Suppressor macrophage treated with lipopolysaccharide for 4 hours (primary cell): Measurements from ENCODE around the gene ARL9.

Experiments
- DNase-seq: peaks from one replicate; pipeline ENCODE4 v3.0.0-alpha.2; 2020

ARL9 gene, protein sequence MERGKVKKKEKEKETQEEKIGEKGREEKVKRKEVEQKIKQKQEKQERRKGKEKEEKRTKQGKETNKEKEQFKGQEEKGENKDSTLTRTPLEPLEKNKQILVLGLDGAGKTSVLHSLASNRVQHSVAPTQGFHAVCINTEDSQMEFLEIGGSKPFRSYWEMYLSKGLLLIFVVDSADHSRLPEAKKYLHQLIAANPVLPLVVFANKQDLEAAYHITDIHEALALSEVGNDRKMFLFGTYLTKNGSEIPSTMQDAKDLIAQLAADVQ

DNA sequence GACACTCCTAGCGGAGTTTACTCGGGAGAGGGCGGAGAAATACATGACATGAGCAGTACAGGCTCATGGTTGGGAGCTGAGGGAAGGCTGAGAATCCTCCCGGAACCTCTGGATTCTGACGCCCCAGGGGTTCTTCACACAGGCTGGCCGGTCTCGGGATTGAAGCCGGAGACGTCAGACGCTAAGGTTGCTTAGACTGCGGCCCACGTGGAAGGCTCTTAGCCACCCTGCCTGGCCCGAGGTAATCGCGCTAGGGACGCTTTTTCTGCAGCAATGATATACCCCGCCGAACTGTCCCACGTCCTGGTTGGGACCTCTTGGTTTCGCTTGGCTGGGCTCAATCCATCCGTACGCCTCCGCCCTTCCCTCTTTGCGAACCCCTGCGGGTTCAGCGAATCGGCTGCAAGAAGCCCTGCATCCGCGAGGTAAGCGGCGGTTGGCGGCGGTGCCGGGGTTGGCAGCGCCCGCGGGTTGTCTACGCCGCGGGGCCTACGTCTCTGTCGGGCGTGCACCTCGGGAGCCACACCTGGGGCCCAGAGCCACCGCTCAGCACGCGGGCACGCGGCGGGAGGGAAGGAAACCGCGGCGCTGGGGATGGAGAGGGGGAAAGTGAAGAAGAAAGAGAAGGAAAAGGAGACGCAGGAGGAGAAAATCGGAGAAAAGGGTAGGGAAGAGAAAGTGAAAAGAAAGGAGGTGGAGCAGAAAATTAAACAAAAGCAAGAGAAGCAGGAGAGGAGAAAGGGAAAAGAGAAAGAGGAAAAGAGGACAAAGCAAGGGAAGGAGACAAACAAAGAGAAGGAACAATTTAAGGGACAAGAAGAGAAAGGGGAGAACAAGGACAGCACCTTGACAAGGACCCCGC, at the start of gene ARL9:
ARL9 (plus strand) TSS at position 523 of the 862 bp plus-strand sequence; CDS start at position 595, 72 bp downstream.
- peak; percentile 50 for DNase-seq

DNA sequence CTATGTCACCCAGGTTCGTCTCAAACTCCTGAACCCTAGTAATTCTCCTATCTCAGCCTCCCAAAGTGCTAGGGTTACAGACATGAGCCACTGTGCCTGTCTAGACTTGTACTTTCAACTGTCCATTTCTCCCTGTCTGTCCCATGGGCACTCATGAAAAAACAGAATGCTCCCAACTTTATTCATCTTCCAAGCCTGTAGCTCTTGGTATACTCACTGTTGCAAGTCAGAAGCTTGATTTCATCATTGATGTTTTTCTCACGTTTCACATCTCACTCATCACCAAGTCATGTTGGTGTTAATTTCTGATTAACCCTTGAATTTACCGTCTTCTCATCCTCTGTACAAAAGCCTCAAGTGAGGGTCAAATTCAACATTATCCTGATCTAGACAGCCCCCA, 45.5 kb upstream of the ARL9 start:
- no peak for DNase-seq

DNA sequence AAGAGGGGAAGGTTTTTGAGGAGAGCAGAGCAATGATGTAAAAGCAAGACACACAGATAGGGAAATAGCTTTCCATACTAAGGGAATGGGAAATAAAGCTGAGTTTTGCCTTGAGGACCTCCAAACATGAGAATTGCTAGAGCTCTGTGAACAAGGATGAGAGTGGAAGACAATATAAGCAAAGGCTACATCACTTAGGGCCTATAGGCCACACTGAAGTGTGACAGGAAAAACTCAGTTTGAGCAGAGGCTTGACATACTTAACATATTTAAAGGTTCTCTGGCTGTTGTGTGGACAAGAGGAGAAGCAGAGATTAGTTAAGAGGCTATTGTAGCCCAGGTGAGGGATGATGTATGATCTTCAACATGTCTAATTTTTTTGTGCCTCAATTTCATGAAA, 43.4 kb upstream of the ARL9 start:
- DNase-seq, result no peak

DNA sequence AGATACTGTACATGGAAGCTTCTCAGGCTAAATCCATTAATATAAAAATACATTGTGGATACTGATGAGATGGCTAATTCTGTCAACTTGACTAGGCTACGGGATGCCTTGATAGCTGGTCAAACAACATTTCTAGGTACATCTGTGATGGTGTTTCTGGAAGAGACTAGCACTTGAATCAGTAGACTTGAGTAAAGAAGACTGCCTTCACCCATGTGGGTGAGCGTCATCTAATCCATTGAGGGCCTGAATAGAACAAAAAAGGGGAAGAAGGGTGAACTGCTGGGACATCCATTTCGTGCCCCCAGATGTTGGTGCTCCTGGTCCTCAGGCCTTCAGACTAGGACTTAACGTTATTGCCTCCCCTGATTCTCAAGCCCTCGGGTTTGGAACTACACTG, 41.9 kb upstream of the ARL9 start:
- no peak for DNase-seq

DNA sequence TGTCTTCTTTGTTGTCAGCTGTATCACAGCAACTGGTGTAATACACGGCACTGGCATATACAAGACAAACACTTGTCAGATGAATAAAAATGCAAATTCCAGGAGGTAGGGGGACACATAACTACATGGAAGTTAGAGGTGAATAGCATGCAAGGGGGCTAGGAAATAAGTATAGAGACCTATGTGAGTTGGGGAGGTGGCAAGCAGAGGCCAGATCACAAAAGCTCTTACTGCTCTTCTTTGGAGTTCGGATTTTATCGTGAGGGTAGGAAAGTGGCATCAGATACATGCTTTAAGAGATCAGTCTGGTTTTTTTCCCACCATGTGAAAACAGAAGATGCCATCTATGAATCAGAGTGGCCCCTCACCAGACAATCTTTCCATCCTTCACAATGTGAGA, 41.0 kb upstream of the ARL9 start:
- no peak for DNase-seq

DNA sequence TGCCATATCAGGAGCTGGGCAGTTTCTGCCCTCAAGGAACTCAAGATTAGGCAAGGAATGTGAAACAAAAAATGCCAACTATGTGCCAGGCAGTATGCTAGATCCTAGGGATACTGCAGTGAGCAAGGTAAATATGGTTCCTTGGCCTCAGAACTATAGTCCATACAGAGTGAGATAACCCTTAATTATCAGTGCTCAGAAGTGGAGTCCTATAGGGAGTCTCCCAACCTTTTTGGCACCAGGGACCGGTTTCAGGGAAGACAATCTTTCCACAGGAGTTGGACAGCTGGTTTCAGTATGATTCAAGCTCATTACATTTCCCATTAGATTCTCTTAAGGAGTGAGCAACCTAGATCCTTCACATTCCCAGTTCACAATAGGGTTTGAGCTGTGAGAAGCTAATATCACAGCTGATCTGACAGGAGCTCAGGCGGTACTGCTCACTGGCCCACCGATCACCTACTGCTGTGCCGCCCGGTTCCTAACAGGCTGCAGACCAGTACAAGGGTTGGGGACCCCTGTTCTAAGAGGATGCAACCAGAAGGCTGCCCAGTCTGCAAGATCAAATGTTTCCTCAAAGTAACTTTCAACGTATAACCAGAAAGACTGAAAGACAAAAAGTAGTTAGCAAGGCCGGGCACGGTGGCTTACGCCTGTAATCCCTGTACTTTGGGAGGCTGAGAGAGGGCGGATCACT, 39.8 kb upstream of the ARL9 start:
- DNase-seq, result no peak

DNA sequence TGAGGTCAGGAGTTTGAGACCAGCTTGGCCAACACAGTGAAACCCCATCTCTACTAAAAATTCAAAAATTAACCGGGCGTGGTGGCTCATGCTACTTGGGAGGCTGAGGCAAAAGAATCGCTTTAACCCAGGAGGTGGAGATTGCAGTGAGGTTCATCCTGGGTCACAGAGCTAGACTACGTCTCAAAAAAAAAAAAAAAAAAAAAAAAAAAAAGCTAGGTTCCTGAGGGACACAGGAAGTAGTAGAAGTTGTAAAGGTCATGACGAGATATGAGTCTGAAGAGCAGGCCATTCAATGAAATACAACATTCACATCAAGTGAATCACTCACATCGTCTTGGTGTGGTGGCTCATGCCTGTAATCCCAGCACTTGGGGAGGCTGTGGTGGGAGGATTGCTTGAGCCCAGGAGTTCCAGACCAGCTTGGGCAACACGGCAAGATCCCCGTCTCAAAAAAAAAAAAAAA, 39.3 kb upstream of the ARL9 start:
- peak; percentile 53 for DNase-seq

DNA sequence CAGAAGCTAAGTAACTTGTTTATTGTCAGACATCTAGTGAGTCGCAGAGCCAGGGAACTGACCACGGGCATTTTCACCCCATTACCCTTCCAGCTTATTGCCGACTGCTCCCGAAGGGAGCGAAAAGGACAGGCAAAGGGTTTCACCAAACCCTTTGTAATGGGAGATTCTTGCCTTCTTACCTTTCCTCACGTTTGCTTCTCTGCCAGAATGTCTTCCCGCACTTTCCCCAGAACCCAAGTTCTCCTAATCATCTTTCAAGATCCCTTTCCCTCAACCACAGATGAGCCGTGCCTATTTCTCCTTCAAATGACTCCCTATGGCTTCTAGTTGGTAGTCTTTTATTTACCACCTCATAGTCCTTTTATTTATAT, 38.7 kb upstream of the ARL9 start:
- peak; percentile 5 for DNase-seq

DNA sequence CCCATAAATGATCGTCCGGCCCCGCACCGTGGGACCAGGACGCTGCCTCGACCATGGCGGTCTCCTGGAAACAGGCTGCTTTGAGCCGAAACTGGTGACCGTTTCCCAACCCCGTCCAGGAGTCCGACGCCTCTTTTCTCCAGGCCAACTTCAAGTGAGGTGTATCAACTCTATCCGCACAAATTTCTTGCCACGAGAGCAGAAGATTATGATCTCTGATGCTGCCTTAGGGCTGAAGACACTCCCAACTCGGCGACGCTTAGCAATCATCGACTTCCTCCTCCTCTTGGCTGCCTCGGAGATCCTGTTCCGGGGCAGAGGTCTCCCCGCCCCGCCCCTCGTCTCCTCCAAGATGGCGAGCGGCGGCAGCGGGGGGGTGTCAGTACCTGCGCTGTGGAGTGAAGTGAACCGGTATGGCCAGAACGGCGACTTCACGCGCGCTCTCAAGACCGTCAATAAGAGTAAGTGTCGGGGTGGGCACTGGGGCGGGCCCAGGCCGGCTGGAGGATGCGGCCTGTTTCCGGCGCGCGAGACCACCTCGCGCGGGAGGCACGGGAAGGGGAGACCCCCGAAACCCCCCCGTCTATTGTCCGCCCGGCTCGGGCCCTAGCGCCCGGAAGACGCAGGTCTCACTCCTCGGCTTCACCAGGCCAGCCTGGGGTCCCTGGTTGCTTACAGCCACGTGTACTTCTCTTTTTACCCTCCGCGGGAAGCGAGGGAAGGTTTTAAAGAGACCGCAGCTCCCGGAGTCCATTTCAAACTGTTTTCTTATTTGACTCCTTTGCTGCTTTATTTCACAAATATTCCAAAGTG, 38.1 kb upstream of the ARL9 start, which contains the start of gene SRP72:
SRP72 (plus strand) TSS at position 334 of the 813 bp plus-strand sequence; CDS start at position 353, 19 bp downstream.
- DNase-seq, result peak; percentile 91

DNA sequence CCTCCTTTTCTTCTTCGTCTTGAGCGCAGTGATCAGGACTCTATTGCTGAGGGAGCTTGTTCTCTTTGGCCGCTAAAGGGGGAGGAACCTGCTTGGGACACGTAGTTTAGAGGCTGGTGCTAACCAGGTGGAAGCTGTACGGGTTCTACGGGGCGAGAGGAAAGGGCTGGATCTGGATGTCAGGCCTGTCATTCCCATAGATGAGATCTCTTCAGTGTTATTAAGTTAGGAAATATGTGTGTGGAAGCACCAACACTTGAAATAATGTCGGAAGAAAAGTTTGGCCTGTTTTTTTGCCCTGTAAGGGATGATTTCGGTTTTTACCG, 37.5 kb upstream of the ARL9 start:
- no peak for DNase-seq

DNA sequence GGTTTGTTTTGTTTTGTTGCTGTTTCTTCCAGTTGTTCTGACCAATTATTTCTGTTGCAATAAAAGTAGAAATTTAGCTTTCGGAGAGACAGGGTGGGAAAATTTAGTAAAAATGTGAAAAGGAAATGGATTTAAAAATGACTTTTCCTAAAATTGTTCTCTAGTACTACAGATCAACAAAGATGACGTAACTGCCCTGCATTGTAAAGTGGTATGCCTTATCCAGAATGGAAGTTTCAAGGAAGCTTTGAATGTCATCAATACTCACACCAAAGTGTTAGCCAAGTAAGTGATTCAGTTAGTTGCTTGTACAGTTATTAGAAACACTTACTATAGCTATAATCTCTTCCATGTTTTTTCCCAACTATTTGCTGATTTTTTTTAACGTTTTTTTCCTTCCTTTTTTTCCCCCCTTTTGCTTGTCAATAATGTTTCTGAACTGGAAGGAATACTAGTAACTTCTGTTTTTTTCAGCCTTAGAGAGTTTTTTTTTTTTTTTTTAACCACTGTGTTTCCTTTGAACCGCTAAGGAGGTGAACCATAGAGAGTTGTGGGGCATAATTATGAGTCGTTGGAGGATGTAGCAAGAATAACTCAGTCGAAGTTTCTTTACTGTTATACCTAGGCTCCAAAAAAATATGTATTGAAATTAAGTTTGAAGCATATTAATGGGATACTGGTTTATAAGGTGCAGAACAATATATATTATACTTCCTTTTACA, 35.9 kb upstream of the ARL9 start:
- DNase-seq, result no peak

DNA sequence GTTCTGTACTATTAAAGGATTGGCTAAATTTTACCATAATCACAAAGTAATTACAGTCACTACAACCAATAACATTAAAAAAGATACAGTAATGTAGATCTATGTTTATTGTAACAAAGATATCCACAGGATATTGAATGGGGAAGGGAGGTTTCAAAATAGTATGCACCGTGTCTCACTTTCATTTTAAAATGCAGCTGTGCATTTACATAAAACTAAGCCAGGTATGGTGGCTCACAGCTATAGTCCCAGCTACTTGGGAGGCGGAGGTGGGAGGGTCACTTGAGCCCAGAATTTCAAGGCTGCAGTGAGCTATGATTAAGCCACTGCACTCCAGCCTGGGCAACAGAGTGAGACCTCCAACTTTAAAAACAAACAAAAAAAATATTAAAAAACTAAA, 29.7 kb upstream of the ARL9 start:
- no peak for DNase-seq

DNA sequence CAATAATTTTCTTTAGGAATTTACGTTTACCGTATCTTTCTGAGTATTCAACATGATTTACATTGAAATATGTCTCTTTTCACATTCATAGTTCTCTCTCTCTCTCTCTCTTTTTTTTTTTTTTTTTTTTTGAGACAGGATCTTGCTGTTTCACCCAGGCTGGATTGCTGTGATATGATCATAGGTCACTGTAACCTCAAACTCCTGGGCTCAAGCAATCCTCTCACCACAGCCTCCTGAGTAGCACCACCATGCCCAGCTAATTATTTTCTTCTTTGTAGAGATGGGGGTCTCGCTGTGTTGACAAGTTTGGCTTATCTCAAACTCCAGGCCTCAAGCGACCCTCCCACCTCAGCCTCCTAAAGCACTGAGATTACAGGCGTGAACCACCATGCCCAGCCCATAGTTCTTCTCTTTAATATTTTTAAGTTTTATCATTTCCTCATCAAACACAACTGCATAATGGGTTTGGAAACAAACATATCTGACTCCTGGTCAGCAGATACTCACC, 28.3 kb upstream of the ARL9 start:
- DNase-seq, result no peak

DNA sequence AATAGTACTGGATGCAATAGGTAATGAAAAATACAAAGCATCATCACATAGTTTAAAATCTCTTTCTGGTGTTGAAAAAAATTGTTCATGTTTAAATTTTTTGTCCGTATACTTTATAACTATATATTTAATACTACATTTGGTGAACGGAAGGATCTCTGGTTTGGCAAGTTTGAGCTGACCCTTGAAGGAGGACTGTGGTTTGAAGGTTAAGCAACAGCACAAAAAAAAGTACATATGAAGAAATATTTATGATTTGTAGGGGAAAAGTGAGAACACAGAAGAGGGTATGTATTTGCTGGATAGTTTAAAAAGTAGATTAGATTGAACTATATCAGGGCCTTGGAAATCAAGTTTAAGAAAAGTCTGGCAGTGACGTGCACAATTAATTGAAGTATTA, 24.9 kb upstream of the ARL9 start:
- DNase-seq, result no peak

DNA sequence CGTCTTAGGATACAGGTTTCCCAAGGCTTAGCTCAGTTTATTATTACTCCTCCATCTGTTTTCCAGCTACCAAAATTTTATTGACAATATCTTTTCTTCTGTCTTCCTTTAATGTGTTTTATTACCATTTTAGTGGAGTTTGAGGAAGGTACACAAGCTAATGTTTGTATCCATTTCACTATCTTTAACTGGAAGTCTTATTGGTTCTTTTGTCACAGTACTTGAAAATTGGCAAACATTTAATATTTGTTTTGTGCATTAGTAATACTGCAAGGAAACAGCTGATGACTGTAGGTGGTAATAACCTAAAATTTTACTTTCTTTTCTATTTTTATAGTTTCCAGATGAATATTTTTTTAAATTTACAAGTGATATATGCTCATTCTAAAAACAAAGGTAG, 9.3 kb upstream of the ARL9 start:
- no peak for DNase-seq

DNA sequence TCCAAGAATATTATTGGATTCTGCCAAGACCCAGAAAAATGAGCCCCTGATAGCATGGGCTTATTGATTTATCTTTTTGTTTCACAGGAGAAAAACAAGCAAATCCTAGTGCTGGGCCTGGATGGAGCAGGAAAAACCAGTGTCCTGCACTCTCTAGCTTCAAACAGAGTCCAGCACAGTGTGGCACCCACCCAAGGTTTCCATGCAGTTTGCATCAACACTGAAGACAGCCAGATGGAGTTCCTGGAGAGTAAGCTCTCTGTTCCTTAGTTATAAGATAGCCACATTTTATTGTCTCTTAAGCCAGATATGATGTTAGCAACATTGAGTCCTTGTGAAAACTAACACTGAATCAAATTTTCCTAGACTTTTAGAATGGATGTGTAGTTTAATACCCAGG, 5.5 kb downstream of the ARL9 start:
- no peak for DNase-seq

DNA sequence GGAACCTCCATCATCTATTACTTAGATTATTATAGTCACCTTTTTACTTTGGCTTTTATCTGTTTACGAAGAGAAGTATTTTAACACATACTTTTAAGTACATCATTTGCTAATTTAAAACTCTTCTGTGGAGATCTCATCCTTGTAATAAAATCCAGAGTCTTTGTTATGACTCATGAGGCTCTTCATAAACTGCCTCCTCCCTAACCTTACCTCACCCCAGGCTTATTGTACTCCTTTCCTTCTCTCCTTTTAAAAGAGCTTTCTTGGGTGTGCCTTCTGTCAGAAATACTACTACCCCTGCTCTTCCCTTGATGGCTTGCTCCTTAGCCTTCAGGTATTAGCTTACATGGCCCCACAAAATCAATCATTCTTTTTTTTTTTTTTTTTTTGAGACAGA, 6.6 kb downstream of the ARL9 start:
- DNase-seq, result no peak

DNA sequence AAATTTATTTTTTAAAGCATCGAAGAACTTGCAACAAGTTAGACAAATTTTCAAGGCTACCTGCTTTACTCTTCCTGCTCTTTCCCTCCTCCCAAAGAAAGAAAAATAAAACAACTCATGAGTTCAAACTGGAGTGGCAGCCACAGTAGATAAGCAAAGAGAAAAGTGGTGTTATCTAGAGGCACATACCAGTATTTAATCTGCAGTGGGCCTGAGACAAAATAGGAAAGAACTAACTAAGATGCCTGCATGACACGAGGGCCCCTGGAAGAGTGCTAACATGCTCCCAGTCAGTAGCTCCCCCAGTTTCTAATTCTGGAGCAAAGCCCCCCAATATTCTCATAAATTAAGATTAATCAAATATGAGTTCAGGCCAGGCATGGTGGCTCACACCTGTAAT, 7.9 kb downstream of the ARL9 start:
- no peak for DNase-seq

DNA sequence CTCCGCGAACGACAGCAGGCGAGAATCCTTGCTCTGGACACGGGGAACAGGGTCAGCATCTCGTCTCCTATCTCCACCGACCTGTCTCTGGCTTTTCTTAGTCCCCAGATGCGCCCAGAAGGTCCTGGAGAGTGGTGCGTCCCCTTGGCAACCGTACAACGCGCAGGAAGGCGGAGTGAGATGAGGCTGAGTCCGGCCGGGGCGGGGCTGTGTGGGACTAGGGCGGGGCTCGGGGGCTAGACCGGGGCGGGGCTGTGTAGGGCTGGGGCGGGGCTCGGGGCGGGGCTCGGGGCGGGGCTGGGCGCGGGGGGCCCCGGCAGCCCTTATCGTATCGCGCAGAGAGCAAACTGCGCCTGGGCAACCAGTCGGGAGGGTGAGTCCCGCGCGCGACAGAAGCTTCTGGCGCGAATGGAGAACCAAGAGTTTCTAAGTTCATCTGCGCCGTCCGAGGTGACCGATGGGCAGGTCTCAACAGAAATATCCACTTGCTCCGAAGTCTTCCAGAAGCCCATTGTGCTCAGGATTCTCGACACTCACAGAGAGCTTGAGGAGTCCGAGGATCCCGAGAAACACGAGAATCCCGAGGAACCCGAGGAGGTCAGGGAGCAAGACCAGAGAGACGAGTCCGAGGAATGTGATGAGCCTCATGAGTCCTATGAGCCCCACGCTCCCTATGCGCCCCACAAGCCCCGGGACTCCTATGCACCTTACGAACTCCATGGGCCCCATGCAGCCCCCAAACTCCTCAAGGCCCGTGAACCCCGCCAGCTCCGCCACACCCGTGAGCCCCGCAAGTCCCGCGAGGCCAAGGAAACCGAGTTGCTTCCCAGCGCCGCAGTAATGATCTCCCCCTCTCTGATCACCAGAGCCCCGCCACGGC, 24.9 kb downstream of the ARL9 start:
- DNase-seq, result peak; percentile 81

DNA sequence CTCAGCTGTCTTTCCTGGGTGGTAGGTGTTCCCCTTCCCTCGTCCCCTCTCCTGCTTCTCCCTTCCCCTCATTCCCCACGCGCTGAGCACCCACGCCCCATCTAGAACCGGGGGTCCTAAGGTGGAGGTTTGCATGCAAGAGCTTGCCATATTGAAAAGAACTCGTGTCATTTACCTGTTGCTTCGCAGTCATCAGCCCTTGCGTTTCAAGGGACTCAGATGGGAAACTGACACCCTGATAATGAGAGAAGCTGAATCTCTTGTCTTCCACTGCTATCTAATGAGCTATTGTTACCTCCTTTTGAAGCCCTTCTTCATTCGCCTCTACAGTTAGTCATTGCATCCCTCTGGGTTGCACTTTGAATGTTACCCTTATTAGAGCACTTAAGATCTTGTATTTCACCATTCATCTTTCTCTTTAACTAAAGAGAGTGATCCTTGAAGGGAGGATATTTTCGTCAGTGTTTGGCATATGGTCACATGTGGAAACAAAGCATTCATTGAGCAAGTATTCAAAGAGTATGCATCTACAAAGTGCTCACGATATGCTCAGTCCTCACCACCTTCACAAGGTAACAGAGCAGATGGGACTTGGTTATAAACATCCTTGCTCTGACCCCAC, 25.7 kb downstream of the ARL9 start:
- DNase-seq, result no peak
